Activated T-cell treated with anti-CD3 and anti-CD28 coated beads for 48 hours (primary cell): Measurements from ENCODE around the gene HMCN1.

ENCODE experiments used
- DNase-seq: peaks from one replicate; pipeline ENCODE4 v3.0.0-alpha.2; 2020; ENCODE audit warnings: low read depth

HMCN1 gene

GRCh38 chr1:186030453-186030852 lies 296.3 kb downstream of the HMCN1 start:
- no peak for DNase-seq

- DNase-seq, result no peak
Observed at GRCh38 chr1:186033847-186034271, 299.7 kb downstream of the HMCN1 start.

GRCh38 chr1:186042230-186042629 lies 308.0 kb downstream of the HMCN1 start:
- no peak for DNase-seq

- DNase-seq, result no peak
Observed at GRCh38 chr1:186043296-186043695, 309.1 kb downstream of the HMCN1 start.

- no peak for DNase-seq
Observed at GRCh38 chr1:186044079-186044685, 310.0 kb downstream of the HMCN1 start.

GRCh38 chr1:186046437-186047211 lies 312.4 kb downstream of the HMCN1 start:
- DNase-seq, result no peak

GRCh38 chr1:186050360-186050759 lies 316.2 kb downstream of the HMCN1 start:
- DNase-seq, result no peak

- no peak for DNase-seq
Observed at GRCh38 chr1:186054003-186054402, 319.8 kb downstream of the HMCN1 start.

GRCh38 chr1:186054932-186055331 lies 320.7 kb downstream of the HMCN1 start:
- DNase-seq, result no peak

- no peak for DNase-seq
Observed at GRCh38 chr1:186055846-186056245, 321.7 kb downstream of the HMCN1 start.

- DNase-seq, result no peak
Observed at GRCh38 chr1:186057086-186057485, 322.9 kb downstream of the HMCN1 start.

GRCh38 chr1:186059311-186059710 lies 325.1 kb downstream of the HMCN1 start:
- DNase-seq, result no peak

- DNase-seq, result no peak
Observed at GRCh38 chr1:186059752-186060151, 325.6 kb downstream of the HMCN1 start.

GRCh38 chr1:186060226-186060625 lies 326.0 kb downstream of the HMCN1 start:
- no peak for DNase-seq

- no peak for DNase-seq
Observed at GRCh38 chr1:186063091-186063657, 329.0 kb downstream of the HMCN1 start.

- no peak for DNase-seq
Observed at GRCh38 chr1:186066411-186066810, 332.2 kb downstream of the HMCN1 start.

- DNase-seq, result no peak
Observed at GRCh38 chr1:186073697-186074096, 339.5 kb downstream of the HMCN1 start.

- DNase-seq, result no peak
Observed at GRCh38 chr1:186076006-186076405, 341.8 kb downstream of the HMCN1 start.

- DNase-seq, result no peak
Observed at GRCh38 chr1:186078245-186078644, 344.1 kb downstream of the HMCN1 start.

- no peak for DNase-seq
Observed at GRCh38 chr1:186079084-186079684, 345.0 kb downstream of the HMCN1 start.

GRCh38 chr1:186082235-186082937 lies 348.2 kb downstream of the HMCN1 start:
- DNase-seq, result no peak

GRCh38 chr1:186086583-186086982 lies 352.4 kb downstream of the HMCN1 start:
- DNase-seq, result no peak
